Panc1 (cell line): Measurements from ENCODE around the gene TEDC1. TPM values are rescaled to one million over a fixed set of nuclear protein-coding genes. Genes with fewer than 3 reads are reported as not detected.

Experiments used
- ATAC-seq: fragments of 200-7000 bp; cut with Tn5 transposase; 2 replicates; pipeline ENCODE4 v1.9.1; 2020; ENCODE audit warnings: mild to moderate bottlenecking, moderate library complexity
- BruUV-seq: library from RNA; stranded (reverse); fragments of 400-500 nt; replicated peaks from 2 replicates; lab custom pipeline; 2021; lab: Mats Ljungman, UMichigan
- CTCF ChIA-PET: fragments of 300-600 bp; sonication (Branson Sonifier 250); formaldehyde crosslinking; loops from one replicate; lab custom pipeline; 2022; ENCODE audit warnings: antibody characterized with exemption; lab: Charles Lee
- POLR2A ChIA-PET: fragments of 300-600 bp; sonication (Branson Sonifier 250); formaldehyde crosslinking; loops from one replicate; lab custom pipeline; 2022; ENCODE audit warnings: antibody characterized with exemption; lab: Charles Lee
- DNase-seq: peaks from one replicate; pipeline ENCODE4 v3.0.0-alpha.2; 2010; ENCODE audit warnings: low read depth, low spot score
- H3K27ac ChIP-seq: 2 replicates; pipeline ENCODE4 v1.5.1; 2011; ENCODE audit warnings: mild to moderate bottlenecking, low read length, inconsistent platforms
- H3K27me3 ChIP-seq: fragments of 200-500 bp; sonication (Bioruptor generic); 2 replicates; pipeline ENCODE4 v1.6.0; 2014; ENCODE audit warnings: low read length, inconsistent platforms; ENCODE audit not compliant: control insufficient read depth, insufficient read depth
- H3K36me3 ChIP-seq: fragments of 200-500 bp; sonication (Bioruptor generic); 2 replicates; pipeline ENCODE4 v1.5.1; 2014; ENCODE audit warnings: inconsistent platforms, mild to moderate bottlenecking, low read length, moderate library complexity; ENCODE audit not compliant: control insufficient read depth, insufficient read depth
- H3K4me1 ChIP-seq: 2 replicates; pipeline ENCODE4 v1.5.1; 2011; ENCODE audit warnings: inconsistent platforms, mild to moderate bottlenecking, low read length, moderate library complexity; ENCODE audit not compliant: control insufficient read depth, insufficient read depth
- H3K4me3 ChIP-seq, 2 experiments: 2 replicates each; pipeline ENCODE4 v1.5.1; 2011 to 2012; ENCODE audit warnings: low read depth in 2 of 2, low read length in 2 of 2, mild to moderate bottlenecking in 2 of 2, inconsistent platforms in 1 of 2, moderate library complexity in 1 of 2
- H3K9me3 ChIP-seq: fragments of 200-500 bp; sonication (Bioruptor generic); 2 replicates; pipeline ENCODE4 v1.5.1; 2014; ENCODE audit warnings: low read depth, mild to moderate bottlenecking, inconsistent platforms, low read length, moderate library complexity; ENCODE audit not compliant: control insufficient read depth, insufficient read depth
- POLR2AphosphoS5 ChIP-seq: IDR thresholded peaks from 2 replicates; pipeline ENCODE4 v1.6.1; 2012; ENCODE audit warnings: mild to moderate bottlenecking, low read depth, low read length, moderate library complexity
- SIN3A ChIP-seq: IDR thresholded peaks from 2 replicates; pipeline ENCODE4 v1.6.1; 2012; ENCODE audit warnings: low read depth, mild to moderate bottlenecking, low read length, moderate library complexity, borderline replicate concordance; ENCODE audit not compliant: insufficient read depth
- TCF7L2 ChIP-seq: IDR thresholded peaks from 2 replicates; pipeline ENCODE4 v1.6.1; 2011; ENCODE audit warnings: mild to moderate bottlenecking, low read depth, low read length, inconsistent platforms
- in situ Hi-C: cut with HindIII; loops from 2 replicates; pipeline ENCODE4 v1.10.0; 2016; ENCODE audit warnings: low sequenced_read_pairs, low pct_unique_long_range_greater_than_20kb
- intact Hi-C: fragments of 100-400 bp; cut with micrococcal nuclease; formaldehyde crosslinking; loops from one replicate; pipeline ENCODE4 v1.10.0; 2022; ENCODE audit not compliant: unreplicated experiment
- total RNA-seq: library from RNA; stranded (reverse); gene quantifications from one replicate; pipeline ENCODE4 v1.2.1, GENCODE V29; 2021; ENCODE audit not compliant: unreplicated experiment
- TF ChIP-seq, protein P1 (sequence below): fragments of 450-650 bp; IDR thresholded peaks from 2 replicates; pipeline ENCODE4 v1.5.1; 2017; ENCODE audit warnings: mild to moderate bottlenecking
- TF ChIP-seq, protein P2 (sequence below), 2 experiments: IDR thresholded peaks; 2 replicates each; pipeline ENCODE4 v1.6.1; 2011 to 2012; ENCODE audit warnings: low read depth in 2 of 2, control low read depth in 1 of 2, low read length in 1 of 2, mild to moderate bottlenecking in 1 of 2, moderate library complexity in 1 of 2; ENCODE audit not compliant: insufficient read depth in 1 of 2

The TEDC1 gene
- total RNA-seq, 1 experiment from 2014 or later: 47.8 TPM

GRCh38 chr14:105461903-105462302 is 29.1 kb upstream of the TEDC1 start:
- Histone ChIP-seq H3K9me3 (no peaks in the 10 kb centered on the region), H3K4me1 (no peaks in the 10 kb centered on the region; the same call in 1 of the 2 replicates), H3K27me3 (no peaks in the 10 kb centered on the region), H3K4me3 (no peak overlapping the region), H3K36me3 (no peaks in the 10 kb centered on the region), H3K27ac (no peak overlapping the region)
- DNase-seq (no peak), ATAC-seq (no peak)
- POLR2A ChIA-PET: no interaction called here
- TF ChIP-seq, protein P1, sequence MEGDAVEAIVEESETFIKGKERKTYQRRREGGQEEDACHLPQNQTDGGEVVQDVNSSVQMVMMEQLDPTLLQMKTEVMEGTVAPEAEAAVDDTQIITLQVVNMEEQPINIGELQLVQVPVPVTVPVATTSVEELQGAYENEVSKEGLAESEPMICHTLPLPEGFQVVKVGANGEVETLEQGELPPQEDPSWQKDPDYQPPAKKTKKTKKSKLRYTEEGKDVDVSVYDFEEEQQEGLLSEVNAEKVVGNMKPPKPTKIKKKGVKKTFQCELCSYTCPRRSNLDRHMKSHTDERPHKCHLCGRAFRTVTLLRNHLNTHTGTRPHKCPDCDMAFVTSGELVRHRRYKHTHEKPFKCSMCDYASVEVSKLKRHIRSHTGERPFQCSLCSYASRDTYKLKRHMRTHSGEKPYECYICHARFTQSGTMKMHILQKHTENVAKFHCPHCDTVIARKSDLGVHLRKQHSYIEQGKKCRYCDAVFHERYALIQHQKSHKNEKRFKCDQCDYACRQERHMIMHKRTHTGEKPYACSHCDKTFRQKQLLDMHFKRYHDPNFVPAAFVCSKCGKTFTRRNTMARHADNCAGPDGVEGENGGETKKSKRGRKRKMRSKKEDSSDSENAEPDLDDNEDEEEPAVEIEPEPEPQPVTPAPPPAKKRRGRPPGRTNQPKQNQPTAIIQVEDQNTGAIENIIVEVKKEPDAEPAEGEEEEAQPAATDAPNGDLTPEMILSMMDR: no peak
- TF ChIP-seq, protein P2, sequence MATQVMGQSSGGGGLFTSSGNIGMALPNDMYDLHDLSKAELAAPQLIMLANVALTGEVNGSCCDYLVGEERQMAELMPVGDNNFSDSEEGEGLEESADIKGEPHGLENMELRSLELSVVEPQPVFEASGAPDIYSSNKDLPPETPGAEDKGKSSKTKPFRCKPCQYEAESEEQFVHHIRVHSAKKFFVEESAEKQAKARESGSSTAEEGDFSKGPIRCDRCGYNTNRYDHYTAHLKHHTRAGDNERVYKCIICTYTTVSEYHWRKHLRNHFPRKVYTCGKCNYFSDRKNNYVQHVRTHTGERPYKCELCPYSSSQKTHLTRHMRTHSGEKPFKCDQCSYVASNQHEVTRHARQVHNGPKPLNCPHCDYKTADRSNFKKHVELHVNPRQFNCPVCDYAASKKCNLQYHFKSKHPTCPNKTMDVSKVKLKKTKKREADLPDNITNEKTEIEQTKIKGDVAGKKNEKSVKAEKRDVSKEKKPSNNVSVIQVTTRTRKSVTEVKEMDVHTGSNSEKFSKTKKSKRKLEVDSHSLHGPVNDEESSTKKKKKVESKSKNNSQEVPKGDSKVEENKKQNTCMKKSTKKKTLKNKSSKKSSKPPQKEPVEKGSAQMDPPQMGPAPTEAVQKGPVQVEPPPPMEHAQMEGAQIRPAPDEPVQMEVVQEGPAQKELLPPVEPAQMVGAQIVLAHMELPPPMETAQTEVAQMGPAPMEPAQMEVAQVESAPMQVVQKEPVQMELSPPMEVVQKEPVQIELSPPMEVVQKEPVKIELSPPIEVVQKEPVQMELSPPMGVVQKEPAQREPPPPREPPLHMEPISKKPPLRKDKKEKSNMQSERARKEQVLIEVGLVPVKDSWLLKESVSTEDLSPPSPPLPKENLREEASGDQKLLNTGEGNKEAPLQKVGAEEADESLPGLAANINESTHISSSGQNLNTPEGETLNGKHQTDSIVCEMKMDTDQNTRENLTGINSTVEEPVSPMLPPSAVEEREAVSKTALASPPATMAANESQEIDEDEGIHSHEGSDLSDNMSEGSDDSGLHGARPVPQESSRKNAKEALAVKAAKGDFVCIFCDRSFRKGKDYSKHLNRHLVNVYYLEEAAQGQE (IDR thresholded peaks at IDR 0.05; ENCODE audit: insufficient read depth in 1 of 2, low read depth in 2 of 2, low read length in 1 of 2): no peak
- TF ChIP-seq TCF7L2 (no peak), POLR2AphosphoS5 (no peak), SIN3A (no peak)
- in situ Hi-C loops: no loop called here
- TSS peak; percentile 72 for BruUV-seq
- CTCF ChIA-PET: no interaction called here
- intact Hi-C loops: no loop called here

DNA sequence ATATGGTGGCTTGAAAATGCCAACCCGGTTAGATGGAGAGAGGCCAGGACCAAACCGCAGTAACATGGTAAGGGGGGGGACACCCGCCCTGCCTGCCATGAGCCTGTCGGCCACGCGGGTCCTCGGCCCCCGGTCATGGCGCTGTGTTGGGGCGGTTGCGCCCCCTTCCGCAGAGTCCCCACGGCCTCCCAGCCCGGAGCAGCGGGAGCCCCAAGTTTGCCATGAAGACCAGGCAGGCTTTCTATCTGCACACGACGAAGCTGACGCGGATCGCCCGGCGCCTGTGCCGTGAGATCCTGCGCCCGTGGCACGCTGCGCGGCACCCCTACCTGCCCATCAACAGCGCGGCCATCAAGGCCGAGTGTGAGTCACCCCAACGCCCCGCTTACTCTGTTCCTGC is 26.5 kb upstream of the TEDC1 start:
- no peak for ATAC-seq
- BruUV-seq: no TSS peak
- CTCF ChIA-PET: no interaction called here
- Histone ChIP-seq H3K9me3 (no peaks in the 10 kb centered on the region), H3K27me3 (no peaks in the 10 kb centered on the region), H3K27ac (no peak overlapping the region), H3K4me1 (peaks cover 16% of the 10 kb centered on the region), H3K36me3 (no peaks in the 10 kb centered on the region), H3K4me3 (no peak overlapping the region)
- POLR2A ChIA-PET: no interaction called here
- in situ Hi-C loops (no loop called here), intact Hi-C loops (no loop called here)
- no peak for TF ChIP-seq SIN3A
- TF ChIP-seq TCF7L2: no peak
- TF ChIP-seq, protein P1: no peak
- TF ChIP-seq, protein P2 (IDR thresholded peaks at IDR 0.05; ENCODE audit: insufficient read depth in 1 of 2, low read depth in 2 of 2, low read length in 1 of 2): no peak
- no peak for TF ChIP-seq POLR2AphosphoS5
- no peak for DNase-seq
